GM19395 (cell line): ENCODE data around the gene HCRTR1.

Experiments
- ATAC-seq: cut with Tn5 transposase; IDR thresholded peaks from one replicate; pipeline ENCODE4 v1.9.1; 2021; ENCODE audit warnings: mild to moderate bottlenecking, moderate library complexity; ENCODE audit not compliant: unreplicated experiment

The HCRTR1 gene

DNA sequence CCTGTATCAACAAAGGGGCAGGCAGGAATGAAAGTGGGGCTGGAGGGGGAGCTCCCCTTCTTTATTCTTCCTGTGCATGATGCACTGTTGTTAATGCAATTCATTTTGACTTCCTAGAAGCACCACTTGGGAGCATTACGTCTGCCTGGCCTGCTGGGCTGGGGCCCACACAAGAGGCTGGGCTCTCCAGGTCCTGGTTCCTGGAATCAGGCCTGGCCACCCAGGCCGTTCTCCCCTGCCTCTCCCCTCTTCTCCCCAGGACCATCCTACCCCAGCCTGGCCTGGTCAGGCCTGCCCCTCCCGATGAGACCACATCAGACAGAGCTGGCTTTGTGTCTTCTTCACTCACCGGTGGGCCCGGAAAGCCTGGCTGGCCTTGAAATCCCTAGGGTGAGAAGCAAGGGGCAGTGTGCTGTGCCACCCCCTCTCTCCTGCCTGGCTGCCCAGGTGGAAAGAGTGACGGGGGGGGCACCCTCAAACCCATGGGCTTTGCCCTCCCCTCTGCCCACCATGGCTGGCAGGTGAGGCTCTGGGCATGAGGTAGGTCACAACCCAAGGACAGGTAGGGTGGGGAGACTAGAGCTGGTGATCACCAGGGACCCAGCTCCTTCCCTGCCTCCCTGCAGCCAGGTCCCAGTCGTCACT, 47.9 kb downstream of the HCRTR1 start:
- ATAC-seq: no peak

DNA sequence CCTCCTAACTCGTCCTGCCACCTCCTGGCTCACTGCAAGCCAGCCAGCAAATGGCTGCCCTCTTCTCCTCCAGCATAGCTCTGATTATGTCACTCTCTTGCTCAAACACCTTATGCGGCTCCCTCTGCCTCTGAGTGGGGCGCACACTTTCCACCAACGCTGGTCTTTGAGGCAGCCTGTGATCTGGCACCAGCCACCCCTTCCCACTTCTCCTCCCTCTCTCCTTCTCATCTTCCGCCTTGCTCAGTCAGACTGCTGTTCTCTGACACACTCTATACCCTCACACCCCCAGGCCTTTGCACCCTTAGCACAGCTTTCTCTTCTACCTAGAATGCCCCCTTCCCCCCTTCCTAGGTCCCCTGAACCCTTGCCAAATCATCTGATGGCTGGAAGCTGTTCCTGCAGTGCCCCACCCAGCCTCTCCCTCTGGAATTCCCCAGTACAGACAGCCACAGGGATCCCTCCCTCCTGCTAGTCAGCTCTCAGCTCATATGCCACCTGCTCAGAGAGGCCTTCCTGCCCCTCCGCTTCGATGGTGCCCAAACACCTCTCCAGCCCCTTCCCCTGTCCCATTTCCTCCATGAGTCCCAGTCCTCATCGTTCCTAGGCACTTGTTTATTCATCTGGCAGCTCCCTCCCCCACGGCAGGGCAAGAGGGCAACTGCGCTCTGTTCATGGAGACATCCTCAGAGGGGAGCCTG, 48.9 kb downstream of the HCRTR1 start:
- ATAC-seq: no peak

DNA sequence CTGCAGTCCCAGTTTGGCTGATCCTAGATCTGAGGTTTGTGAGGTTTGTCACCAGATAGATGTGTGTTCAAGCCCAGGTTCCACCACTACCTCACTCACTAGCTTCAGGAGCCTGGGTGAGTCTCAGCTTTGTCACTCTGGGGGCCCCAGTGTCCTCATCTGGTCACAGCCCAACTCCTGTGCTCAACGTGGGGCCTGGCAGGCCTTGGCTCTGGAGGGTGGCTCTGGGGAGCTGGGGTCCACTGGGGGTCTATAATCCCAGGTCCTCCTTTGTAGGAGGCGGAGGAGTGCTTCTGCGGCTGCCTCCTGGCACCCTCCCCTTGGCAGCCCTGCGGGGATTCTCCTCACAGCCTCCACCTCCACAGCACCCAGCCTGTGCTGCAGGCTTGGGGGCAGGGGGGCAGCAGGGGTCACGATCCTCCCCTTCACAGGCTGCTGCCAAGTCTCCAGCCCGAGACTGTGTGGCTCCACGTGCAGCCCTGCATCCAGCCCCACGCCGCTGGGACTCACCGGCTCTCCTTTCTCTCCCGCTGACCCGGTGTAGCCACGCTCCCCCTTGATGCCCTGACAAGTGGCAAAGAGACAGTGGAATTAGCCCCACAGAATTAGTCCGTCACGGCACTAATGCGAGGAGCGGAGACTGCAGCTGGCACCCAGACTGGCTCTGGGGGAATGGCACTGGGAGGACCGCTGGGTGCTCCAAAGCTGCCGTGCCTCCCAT, 49.7 kb downstream of the HCRTR1 start:
- ATAC-seq: no peak

DNA sequence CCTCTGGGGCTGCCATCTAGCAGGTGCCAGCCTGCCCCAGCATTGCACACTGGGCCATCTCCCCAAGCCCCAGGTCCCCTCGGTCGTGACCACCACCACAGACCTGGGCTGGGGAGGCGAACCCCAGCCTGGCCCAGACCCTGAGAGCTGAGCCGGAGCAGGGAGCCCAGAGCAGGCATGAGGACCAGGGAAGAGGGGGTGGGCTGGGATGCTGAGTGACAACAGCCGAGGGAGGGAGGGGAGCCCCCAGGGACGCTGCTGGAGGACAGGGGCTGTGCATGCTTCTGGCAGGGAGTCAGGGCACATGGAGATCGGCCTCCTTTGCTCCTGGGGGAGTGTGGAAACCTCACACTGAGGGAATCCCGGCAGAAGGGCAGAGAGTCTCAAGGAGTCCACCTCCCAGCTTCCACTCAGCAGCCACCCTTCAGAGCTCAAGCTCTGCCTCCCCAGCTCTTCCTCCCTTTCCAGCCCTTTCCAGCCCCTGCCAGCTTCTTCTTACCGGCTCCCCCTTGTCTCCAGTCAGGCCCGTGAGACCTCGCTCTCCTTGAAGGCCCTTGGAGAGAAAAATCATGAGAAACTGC, 50.9 kb downstream of the HCRTR1 start:
- no peak for ATAC-seq

DNA sequence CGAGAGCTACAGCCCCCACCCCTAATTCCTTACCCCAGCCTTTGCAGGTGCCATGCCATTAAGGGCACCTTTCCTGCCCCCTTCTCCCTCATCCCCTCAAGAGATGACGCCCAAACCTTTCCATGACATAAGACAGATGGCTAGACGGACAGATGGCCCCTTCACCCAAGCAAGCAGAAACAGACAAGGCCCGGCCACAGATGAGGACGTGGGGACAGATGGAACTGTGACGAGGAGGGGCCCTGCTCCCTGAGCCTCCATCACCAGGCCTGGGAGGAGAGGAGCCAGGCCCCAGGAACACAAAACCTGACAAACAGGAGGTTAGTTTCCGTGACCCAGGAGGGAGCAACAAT, 51.9 kb downstream of the HCRTR1 start:
- ATAC-seq: no peak

DNA sequence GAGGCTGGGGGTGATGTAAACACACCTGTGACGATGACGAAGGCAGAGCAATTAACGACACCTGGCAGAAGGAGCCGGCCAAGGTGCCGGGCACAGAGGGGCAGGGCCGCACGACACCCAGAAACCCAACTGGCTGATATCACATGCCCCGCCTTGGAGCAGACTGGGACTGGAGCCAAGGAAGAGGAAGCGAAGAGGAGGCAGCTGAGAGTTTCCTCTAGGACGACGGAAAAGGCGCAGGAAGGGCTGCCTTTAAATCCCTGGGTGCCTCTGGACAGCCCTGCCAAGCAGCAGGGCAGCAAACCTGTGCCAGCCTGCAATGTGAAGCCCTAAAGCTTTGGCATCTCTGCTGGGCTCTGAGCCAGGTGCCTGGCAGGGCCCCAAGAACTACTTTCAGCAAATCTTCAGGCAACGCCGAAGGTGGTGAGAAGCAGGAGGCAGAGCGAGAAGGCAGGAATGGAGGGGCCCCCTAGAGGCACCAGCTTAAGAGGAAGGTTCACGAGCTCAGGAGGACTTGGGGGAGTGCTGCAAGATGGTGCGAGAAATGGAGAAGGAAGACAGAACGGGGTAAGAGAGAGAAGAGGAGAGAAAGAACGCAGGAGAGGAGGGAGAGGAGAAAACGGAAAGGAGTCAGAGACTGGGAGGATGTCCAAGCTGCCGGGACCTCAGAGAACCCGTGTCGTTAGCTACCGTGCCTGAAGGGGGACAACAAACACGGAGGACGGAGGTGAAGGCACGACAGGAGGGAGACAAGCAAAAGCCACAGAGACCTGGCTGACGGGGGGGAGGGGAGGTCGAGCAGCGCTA, 52.5 kb downstream of the HCRTR1 start:
- no peak for ATAC-seq

DNA sequence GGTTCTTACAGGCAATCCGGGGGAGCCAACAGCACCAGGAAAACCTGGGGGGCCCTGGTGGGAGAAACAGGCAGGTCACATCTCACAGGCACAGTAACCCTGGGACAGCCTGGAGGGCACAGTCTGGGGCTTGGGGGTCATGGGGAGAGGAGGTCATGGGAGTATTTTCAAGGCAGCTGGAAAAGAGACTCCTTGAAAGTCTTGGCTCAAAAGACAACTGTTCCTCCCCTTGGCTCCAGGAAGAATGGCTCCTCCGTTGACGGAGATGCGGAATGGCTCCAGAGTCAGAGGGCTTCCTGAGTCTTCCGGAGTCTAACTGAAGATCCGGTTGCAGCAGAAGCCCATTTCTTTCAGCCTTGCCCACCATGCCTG, 53.1 kb downstream of the HCRTR1 start:
- ATAC-seq: no peak

DNA sequence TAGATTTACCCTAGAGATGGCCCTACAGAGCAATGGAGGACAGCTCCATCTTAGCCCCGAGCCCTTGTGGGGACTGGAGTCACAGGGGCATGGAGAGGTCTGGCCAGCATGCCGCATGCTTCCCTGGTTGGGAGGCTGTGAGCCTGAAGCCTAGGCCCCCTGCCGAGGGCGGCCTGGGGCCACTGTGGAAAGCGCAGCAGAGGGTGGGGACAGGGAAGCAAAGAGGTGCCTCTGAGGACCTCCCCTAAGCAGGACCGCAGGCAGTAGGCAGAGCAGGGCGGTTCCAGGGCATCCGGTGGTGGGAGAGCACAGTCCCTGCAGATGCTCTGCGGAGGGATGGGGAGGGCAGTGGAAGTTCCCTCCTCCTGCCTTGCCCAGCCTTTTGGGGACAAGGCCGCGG, 53.7 kb downstream of the HCRTR1 start:
- no peak for ATAC-seq

DNA sequence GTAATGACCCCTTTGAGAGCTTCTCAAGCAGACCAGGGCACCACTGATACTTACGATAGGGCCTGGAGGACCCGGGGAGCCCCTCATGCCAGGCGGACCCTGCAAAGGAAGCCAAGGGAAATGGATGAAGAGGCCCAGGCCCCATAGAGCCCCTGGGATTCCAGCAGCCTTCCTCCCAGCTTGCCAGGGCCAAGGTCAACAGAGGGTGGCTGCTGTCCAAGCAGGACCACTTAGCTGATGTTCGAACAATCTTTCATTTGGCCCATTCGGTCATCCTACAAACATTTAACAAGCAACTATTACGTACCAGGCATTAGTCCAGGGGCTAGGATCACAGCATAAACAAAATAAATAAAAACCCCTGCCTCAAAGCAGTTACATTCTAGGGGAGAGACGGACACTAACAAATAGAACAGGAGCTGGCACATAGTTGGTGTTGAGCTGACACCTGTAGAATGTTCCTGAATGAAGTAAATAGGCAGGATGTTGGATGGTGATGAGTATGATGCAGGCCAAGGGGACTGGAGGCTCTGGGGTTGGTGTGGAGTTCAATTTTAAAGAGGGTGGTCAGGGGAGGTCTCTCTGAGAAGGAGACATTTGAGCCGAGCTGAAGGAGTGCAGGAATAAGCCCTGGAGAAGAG, 54.2 kb downstream of the HCRTR1 start:
- ATAC-seq: no peak

DNA sequence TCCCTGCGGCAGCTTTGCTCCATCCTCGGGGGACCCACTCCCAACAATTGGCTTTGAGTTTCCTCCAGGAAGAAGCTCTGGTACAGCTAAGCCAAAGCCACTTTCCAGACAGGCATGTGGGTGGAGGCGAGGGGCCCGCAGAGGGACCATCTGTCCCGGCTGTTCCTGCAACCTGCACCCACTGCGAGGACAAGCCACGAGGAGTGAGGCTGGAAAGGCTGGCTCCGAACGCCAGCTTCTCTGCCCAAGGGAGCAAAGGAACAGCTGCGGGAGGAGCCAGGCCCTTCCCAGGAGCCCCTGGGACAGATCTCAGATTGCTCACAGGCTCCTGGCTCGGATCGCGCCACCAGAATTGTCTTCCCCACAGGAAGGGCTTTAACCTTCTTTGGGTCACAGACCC, 55.5 kb downstream of the HCRTR1 start:
- no peak for ATAC-seq

DNA sequence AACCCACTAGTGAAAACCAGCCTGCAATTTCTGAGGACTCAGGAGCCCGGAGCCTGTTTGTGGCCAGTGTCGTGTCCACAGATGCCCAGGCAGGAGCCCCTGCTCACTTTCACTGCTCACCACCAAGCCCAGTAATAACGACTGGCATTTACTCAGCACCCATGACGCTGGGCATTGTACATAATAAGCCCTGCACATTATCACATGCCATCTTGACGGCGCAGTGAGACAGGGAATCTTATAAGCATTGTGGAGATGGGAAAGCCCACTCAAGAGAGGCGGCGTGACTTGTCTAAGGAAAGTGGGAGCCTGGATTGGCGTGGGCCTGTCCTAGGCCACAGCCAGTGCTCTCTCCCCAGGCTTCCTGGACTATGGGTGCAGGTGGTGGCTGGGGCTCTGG, 55.9 kb downstream of the HCRTR1 start:
- ATAC-seq: no peak

DNA sequence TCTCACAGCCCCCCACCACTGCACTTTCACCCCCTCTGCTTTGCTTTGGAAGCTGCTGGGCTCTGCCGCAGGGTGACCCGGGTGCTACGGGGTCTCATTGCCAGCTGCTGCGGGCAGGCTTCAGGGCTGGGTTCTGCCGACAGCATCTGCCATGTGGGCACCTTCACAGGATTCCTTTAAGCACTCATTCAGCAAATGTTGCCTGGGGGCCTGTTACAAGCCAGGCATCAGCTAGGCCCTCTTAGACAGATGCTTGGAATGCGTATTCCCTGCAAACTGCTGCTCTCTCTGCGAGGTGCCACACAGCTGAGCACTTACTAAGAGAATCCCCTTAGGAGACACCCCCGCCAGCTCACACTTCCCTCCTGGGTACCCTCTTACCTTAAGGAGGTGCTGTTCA, 57.1 kb downstream of the HCRTR1 start:
- no peak for ATAC-seq

DNA sequence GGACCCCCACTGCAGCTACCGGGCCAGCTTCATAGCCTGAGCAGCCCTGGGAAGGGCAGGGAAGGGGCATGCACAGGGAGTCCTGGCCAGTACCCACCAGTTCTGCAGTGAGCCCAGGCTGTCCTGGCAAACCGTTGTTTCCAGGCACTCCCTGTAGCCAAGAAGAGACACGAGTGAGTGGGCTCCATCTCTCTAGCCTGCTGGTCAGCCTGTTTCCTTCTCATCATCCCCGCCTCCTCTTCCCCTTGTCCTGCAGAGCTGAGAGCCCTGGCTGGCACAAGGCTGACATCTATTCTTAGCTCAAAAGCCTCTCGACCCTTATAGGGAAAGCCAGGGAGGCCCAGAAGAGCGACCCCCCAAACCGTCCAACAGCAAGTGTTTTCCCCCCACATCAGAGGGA, 57.7 kb downstream of the HCRTR1 start:
- no peak for ATAC-seq

DNA sequence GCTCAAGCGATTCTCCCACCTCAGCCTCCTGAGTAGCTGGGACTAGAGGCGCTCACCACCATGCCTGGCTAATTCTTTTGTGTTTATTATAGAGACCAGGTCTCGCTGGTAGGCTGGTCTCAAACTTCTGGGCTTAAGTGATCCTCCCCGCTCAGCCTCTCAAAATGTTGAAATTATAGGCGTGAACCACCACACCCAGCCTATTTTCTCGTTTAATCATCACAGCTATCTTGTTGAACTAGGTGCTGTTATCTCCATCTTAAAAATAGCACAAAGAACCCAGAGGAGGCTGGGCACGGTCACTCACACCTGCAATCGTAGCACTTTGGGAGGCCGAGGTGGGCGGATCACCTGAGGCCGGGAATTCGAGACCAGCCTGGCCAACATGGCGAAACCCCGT, 58.3 kb downstream of the HCRTR1 start:
- ATAC-seq: no peak
